ENCODE results near the gene TMEM238. TPM values are rescaled to one million over a fixed set of nuclear protein-coding genes. Genes with fewer than 3 reads are reported as not detected.
A peak's percentile ranks its signal among the peaks of the same experiment; 100 is the strongest.
"Not testable (repeated sequence)": the region's sequence is repeated elsewhere in the genome, so short reads cannot be mapped to it uniquely, and the experiment has no call there.

TMEM238 gene
- total RNA-seq, 1 donor from 2014 or later: 1.0 TPM

DNA sequence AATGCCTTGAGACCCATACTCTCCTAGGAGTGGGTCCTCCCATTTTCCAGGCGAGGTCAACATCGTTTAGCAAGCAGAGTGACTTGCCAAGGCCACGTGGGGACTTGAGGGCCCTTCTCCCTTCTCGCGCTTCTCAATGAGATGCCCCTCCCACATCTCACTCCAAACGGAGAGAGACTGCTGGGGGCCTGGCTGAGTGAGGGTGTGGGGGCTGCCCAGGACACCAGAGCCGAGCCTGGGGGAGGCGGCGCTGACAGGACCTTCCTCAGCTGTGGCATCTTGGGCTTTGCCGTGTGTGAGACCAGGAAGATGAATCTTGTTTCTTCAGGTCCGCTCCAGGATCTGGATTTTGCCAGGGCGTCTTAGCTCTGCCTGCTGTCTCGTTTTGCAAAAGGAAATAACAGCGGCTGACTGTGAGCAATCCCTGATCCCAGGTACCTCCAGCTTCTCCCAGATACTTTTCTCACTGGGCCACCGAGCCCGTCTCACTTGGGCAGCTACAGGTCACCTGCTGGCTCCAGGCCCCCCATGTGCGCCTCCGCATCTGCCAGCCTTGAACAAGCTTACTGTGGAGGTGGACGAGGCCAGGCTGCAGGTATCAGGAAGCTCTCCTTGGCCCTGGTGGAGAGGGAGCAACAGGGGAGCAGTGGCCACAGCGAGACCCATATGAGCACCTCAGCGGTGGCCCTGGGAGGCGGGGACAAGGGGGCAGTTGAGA lies 35.6 kb downstream of the TMEM238 start:
- ATAC-seq (ENCODE audit: poor library complexity) (no peak), DNase-seq (no peak)
- intact Hi-C loops (cut with DNase I): no loop called here

DNA sequence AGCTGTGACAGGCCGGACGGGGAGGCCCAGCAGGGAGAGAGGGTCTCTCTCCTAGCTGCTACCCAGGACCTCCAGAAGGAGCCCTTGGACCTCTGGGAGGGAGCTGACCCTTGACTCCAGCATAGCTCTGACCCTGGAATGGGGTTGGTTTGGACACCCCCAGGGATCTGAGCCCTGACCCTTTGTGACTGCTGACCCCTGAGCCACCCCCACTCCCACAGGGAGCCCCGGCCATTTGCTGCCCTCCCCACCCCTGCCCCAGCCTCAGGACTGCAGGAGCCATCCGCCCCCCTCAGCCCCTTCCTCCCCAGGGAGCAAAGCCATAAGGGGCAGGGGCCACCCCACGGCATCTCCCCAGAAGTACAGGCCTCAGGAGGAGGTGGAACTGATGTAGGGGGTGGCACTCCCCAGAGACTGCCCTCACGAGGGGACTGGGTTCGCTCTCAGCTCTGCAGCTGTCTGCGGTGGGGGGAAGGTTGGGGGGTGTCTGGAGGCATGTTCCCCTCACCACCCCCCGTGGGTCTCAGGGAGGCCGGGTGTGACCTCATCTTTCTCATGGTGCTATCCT lies 36.6 kb downstream of the TMEM238 start:
- intact Hi-C loops (cut with DNase I): no loop called here
- DNase-seq (no peak), ATAC-seq (ENCODE audit: poor library complexity) (no peak)

DNA sequence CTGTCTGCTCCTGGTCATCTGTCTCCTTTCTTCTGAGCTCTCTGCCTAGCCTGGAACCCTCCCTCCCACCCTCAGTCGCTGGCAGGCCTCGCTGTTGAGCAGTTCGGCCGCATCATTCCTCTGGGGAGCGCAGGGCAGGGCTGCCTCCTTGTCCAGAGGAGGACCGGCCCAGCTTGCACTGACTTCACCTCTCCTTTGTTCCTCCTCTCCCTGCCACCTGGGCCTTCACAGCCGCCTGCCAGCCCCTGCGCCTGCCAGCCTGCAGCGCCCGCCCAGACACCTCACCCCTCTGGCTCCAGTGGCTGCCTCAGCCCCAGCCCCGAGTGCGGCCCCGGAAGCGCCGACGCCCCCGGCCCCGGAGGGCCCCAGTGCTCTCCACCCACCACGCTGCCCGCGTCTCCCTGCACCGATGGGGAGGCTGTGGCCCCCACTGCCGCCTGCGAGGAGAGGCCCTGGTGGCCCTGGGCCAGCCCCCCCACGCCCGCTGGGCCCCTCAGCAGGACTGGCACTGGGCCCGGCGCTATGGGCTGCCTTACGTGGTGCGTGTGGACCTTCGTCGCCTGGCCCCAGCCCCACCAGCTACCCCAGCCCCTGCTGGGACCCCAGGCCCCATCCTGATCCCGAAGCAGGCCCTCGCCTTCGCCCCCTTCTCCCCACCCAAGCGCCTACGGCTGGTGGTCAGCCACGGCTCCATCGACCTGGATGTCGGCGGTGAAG lies 37.2 kb downstream of the TMEM238 start:
- intact Hi-C loops (cut with DNase I): no loop called here
- DNase-seq (no peak), ATAC-seq (ENCODE audit: poor library complexity) (peak; percentile 30)

DNA sequence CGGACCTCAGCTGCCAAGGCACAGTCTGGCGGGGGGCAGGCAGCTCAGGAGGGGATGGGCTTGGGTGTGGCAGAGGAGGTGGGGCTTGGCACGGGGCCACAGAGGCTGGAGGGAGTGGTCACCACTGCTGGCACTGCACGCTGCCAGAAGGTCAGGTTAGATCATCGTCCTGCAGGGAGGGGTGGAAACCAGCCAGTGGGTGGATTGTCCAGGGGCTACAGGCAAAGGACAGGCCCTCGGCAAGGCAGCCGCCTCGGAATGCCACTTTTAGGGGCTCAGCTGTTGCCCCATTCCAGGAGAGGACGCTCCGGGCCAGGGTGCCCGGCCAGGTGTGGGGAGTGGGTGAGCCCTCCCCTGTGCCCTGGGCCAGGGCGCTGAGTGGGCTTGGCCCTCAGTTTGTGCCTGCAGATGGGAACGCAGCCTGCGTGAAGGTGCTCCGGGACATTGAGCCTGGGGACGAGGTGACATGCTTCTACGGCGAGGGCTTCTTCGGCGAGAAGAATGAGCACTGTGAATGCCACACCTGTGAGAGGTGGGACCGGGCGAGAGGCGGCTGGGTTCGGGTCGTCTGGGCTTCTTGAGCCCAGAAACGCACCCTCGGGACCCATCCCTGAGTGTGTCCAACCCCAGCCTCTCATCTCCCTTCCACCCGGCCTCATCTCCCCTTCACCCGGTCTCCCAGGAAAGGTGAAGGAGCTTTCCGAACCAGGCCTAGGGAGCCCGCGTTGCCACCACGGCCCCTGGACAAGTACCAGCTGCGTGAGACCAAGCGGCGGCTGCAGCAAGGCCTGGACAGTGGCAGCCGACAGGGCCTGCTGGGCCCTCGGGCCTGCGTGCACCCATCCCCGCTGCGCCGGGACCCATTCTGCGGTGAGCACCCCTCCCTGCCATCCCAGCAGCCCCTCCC lies 38.0 kb downstream of the TMEM238 start:
- peak; percentile 71 for DNase-seq
- ATAC-seq (ENCODE audit: poor library complexity): peak; percentile 23
- intact Hi-C loops (cut with DNase I): no loop called here

DNA sequence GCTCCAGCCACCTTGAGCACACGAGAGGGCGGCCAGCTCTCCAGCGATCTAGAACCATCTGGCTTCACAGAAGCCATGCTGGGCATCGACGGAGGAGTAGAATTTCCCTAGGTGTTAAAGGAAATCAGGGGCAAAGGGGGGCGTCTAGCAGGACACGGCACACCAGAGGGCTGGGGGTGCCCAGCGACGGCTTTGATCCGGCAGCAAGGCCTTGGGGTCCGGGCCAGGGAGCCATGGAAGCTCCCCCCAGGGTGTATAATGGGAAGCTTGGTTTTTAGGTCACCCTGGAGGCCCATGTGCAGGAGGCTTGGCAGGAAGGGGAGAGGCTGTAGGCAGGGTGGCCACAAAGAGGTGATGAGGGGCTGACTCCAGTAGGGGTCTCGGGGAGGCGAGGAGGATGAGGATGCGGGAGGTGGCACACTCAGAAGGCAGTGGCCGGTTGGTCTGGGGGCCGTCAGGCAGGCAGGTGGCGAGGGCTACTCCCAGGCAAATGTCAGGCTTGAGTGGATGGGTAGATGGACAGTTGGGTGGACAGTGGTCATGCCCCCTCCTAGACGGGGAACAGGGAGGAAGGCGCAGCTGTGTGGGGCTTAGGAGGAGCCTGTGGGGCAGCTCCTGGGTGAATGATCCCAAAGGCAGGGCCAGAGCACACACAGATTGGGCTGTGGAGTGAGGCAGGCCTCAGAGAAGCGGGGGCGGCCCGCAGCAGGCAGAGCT lies 38.8 kb downstream of the TMEM238 start:
- DNase-seq (no peak), ATAC-seq (ENCODE audit: poor library complexity) (no peak)
- intact Hi-C loops (cut with DNase I): no loop called here

DNA sequence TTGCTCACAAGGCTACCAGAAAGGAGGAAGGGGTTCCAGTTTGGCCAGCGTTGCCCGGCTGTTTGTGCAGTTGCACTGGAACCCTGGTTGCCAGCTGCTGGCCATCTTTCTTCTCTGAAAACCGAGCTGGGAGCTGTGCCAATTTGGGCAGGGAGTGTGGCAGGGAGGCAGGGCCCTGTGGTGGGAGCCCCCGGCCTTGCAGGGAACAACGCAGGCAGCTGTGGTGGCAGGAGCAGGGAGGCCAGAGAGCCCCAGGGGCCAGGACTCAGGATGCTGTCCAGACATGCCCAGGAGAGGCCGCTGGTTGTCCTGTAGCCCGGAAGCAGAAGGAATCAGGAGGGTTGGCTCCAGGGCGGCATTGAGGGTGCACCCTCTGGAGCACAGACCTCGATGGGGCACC lies 39.6 kb downstream of the TMEM238 start:
- intact Hi-C loops (cut with DNase I): no loop called here
- no peak for ATAC-seq (ENCODE audit: poor library complexity)
- no peak for DNase-seq

DNA sequence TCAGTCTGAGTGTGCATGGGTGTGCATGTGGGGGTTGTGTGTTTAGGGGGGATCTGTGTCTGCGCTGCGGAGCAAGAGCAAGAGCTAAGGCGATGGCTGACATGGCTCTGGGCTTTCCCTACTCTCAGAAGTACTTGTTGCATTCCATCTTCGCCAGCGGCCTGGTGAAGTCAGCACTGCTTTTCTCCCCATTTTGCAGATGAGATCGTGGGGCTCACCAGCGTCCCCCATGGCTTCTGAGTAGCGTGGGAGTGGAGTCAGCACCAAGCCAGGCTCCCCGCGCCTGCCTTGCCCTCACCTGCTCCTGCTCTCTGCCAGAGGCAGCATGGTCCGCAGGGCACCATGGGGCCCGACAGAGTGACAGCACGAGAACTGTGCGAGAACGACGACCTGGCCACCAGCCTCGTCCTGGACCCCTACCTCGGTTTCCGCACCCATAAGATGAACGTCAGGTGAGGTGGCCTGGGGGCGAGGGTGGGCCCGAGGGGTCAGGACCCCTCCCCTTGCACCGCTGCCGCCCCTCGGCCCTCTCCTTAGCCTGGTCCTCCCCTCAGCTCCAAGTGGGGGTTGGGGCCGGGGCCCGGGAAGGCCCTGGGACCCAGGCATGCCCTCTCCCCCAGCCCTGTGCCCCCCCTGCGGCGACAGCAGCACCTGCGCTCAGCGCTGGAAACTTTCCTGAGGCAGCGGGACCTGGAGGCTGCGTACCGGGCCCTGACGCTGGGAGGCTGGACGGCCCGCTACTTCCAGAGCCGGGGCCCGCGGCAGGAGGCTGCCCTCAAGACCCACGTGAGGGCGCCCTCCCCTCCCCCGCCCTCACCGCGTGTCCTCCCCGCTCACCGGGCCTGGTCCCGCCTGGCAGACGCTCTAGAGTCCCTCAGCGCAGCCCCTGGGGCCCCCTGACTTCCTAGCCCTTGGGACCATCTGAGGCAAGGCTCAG lies 42.2 kb downstream of the TMEM238 start:
- DNase-seq (no peak), ATAC-seq (ENCODE audit: poor library complexity) (no peak)
- intact Hi-C loops (cut with DNase I): no loop called here

DNA sequence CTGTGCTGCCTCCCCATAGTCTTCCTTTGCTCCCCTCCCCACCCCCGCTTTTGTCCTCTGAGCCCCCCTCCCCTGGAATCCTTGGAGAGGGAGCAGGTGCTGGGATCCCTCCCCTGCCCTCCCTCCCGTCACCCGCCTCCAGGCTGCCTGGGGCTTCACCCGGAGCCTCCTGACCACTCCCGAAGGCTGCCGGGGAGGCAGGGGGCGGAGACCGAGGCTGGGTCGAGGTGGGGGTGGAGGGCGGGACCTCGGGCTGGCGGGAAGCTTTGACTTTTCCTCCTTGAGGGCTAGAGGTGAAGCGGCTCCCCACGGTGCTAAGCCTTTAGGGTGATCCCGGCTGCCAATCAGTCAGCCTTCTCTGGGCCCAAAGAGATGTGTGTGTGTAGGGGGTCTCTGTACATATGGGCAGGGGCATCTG lies 42.9 kb downstream of the TMEM238 start:
- peak; percentile 81 for DNase-seq
- intact Hi-C loops (cut with DNase I): no loop called here
- no peak for ATAC-seq (ENCODE audit: poor library complexity)

DNA sequence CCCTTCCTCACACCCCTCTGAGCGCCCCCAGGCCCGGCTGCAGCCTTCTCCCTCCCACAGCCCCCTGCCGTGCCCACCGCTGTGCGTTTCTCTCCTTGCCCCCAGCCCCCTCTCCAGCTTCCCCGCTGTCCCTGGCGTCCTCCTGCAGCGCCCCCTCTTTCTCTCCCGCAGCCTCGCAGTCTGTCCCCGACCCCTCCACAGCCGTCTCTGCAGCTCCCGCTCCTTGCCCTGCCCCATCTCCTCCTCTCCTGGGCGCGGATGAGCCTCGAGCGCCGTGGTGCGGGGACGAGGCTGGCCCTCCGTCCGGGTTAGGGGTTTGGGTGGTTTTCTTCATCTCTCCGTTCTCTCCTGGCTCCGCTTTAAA lies 43.3 kb downstream of the TMEM238 start:
- ATAC-seq (ENCODE audit: poor library complexity): no peak
- intact Hi-C loops (cut with DNase I): no loop called here
- DNase-seq: no peak

DNA sequence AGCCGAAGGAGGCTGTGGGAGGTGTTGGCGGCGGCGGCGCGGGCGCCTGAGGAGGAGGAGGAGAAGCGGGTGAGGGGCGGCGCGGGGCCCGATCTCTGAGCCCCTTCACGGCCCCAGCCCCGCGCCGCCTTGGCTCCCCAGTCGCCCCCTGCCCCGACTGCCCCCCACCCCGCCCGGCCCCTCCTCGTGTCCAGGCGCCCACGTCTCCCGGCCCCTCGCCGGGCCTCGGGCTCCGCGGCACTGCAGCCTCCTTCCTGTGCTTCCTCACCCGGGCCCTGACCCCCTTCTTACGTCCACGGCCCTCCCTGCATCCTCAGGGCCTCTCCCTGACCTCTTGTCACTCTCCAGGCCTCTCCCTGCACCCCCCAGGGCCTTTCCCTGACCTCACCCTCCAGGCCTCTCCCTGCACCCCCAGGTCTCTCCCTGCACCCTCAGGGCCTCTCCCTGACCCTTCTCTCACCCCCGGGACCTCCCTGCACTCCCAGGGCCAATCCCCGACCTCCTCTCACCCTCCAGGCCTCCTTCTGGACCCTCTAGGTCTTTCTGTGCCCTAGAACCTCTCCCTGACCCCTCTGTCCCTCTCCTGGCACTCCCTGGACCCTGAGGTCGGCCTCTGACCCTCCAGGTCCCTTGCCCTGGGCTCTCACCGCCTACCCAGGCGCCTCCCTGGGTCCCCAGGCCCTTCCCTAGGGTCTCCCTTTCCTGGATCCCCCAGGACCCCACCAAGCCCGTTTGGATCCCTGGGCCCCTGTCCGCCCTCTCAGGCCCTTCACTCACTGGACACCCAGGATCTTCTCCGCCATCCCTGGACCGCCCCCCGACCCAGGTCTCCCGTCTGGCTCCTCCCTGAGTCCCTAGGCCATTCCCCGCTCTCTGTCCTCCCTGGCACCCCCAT lies 44.0 kb downstream of the TMEM238 start:
- ATAC-seq (ENCODE audit: poor library complexity): no peak
- intact Hi-C loops (cut with DNase I): loop anchor here (2.0 kb wide), 1 partner anchor 45 kb away; the partner anchor contains the start of genes RPL28 and TMEM238
- no peak for DNase-seq

DNA sequence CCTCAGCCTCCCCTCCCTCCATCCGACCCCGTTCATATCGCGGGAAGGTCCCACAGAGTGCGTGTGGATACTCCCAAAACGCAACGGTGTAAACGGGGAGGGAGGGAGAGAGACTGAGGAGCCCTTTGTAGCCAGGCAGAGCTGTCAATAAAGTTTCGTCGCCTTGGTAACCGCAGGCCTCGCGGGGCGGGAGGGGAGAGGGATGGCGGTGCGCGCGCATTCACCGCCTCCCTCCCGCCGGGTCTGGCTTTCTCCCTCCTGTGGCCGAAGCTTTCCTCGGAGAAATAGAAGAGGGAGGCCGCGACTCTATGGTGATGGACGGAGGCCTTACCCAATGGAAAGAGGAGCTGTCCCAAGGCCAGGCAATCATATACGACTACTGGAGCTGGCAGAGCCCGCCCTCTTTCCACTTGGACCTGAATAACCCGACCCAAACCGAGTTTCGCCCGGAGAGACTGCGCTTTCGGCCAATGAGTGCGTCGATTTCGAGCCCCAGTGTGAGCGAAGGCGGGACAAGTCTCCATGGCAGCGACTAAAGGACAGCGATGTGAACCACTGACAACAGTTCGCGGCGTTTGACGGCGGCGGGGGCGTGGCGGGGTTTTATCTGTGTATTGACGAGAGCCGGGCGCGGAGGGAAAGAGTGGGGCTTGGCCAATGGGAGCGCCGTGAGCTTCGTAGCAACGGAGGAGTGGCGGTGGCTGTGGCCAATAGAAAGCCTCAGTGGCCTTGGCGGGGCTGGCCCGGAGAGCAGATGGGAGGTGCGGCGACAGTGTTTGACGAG lies 44.8 kb downstream of the TMEM238 start, which contains the start of gene KMT5C:
Gene KMT5C (plus strand): TSS at position 772 of the 784 bp plus-strand sequence. CDS start 2,061 bp downstream, outside the sequence.
- intact Hi-C loops (cut with DNase I): loop anchor here (2.0 kb wide), 1 partner anchor 46 kb away; the partner anchor contains the start of genes RPL28 and TMEM238
- DNase-seq (peak; percentile 100), ATAC-seq (ENCODE audit: poor library complexity) (peak; percentile 93)

DNA sequence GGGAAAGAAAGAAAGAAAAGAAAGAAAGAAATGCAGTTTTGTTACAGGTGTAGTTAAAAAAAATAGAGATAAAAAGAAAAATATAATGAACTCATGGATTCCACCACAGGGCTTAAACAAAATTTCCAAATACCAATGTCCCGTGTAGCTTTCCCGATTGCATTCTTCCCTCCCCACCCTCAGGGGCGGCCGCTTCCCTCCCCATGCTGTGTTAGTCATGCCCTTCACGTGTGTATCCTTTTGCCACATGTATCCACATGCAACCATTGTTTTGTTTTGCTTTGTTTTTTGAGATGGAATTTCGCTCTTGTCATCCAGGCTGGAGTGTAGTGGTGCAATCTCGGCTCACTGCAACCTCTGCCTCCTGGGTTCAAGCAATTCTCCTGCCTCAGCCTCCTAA lies 48.0 kb downstream of the TMEM238 start:
- no peak for ATAC-seq (ENCODE audit: poor library complexity)
- DNase-seq: no peak
- intact Hi-C loops (cut with DNase I): no loop called here

DNA sequence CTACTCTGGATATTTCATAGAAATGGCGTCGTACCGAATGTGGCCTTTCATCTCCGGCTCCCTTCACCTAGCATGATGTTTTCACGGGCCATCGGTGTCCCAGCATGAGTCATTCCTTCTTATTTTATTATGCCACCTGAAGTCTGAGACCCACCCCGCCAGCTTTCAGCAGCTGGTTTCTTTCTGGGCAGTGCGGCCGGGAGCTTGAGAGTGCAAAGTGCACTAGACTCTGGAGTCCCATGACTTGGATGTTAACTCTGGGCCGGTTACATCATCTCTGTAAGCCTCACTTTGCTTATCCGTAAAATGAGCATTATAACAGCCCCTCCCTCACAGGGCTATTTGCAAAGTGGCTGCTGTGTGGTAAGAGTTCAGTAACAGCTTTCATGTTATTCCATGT lies 50.2 kb downstream of the TMEM238 start:
- intact Hi-C loops (cut with DNase I): no loop called here
- ATAC-seq (ENCODE audit: poor library complexity) (no peak), DNase-seq (no peak)

DNA sequence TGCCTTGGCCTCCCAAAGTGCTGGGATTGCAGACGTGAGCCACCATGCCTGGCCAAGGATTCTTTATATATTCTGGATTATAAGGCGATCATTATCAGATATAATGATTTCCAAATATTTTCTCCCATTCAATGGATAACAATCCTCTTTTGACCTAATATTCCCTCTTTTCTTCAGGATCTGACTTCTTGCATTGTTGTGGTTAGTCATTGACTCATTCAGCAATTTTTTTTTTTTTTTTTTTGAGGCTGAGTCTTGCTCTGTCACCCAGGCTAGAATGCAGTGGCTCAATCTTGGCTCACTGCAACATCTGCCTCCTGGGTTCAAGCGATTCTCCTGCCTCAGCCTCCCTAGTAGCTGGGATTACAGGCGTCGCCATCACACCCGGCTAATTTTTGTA lies 54.3 kb downstream of the TMEM238 start:
- intact Hi-C loops (cut with DNase I); DNase-seq; ATAC-seq (ENCODE audit: poor library complexity): not testable (repeated sequence)

Data from Right ventricle myocardium superior (tissue), 1 donor.